Occipital lobe (tissue), 2 donors: ENCODE data around the gene TACR1. TPM values are rescaled to one million over a fixed set of nuclear protein-coding genes. Genes with fewer than 3 reads are reported as not detected.
"Not testable (repeated sequence)": the region's sequence is repeated elsewhere in the genome, so short reads cannot be mapped to it uniquely, and the experiment has no call there.

Source experiments
- DNase-seq: peaks from one replicate; lab custom pipeline; 2025; lab: John Stamatoyannopoulos, UW
- total RNA-seq: library from RNA; depleted of rRNA; stranded (reverse); fragments of >200 nt; gene quantifications from one replicate; pipeline ENCODE4 v1.2.3, GENCODE V29; 2014

Gene TACR1
- total RNA-seq, 1 donor from 2014 or later = 0.47 TPM

DNA sequence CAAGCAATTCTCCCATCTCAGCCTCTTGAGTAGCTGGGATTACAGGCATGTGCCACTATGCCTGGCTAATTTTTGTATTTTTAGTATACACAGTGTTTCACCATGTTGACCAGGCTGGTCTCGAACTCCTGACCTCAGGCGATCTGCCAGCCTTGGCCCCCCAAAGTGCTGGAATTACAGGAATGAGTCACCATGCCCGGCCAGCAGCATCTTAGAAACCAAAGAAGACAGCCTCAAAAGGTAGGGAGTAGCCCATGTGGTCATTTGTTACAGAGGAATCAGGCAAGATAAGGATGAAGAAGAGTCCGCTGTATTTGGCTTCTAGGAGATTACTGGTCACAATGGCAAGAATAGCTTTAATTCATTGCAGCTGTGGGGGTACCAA lies 53.1 kb downstream of the TACR1 start:
- not testable (repeated sequence) for DNase-seq

GRCh38 chr2:75142081-75142480 lies 57.2 kb downstream of the TACR1 start:
- no peak for DNase-seq

DNA sequence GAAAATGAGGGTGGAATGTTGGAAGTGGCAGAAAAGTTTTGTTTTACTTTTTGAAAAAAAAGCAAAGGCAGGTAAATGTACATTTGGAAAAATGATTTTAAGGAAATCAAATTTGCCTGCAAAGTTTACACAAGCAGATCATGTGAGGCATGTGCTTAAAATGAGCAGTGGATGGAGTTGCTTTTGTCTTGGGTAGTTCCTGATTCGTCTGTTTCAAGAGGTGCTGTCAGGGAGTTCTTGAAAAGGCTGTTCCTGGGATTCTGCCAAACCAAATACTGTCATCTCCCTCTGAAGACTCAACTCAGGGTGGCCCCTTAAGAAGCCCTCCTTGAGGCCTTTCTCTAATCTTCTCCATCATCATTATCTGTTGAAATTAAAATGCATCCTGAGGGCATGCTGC lies 59.0 kb downstream of the TACR1 start:
- DNase-seq = no peak

GRCh38 chr2:75139171-75139570 lies 60.1 kb downstream of the TACR1 start:
- DNase-seq = no peak

- DNase-seq = no peak
Measured at GRCh38 chr2:75138528-75138927, 60.8 kb downstream of the TACR1 start.

- DNase-seq = no peak
Measured at GRCh38 chr2:75135776-75136400, 63.4 kb downstream of the TACR1 start.

DNA sequence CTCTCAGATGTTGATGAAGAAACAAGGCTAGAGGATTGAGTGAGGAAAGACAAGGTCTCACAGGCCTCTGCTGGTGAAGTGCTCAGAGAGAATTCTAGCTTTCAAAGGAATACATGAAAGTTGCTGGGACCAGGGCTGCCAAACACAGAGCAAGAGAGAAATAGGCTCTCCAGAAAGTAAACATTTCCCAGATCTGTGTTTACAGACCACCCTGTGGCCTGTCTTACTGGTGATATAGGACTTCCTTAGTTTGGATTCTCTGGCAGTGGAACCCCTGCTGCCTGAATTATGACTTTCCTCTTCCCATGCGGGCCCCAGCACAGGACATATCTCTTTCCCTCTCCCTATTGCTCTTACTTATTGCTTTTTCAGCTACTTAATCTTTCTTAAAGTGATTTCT lies 64.5 kb downstream of the TACR1 start:
- DNase-seq = no peak

GRCh38 chr2:75133621-75134570 lies 65.4 kb downstream of the TACR1 start:
- no peak for DNase-seq

DNA sequence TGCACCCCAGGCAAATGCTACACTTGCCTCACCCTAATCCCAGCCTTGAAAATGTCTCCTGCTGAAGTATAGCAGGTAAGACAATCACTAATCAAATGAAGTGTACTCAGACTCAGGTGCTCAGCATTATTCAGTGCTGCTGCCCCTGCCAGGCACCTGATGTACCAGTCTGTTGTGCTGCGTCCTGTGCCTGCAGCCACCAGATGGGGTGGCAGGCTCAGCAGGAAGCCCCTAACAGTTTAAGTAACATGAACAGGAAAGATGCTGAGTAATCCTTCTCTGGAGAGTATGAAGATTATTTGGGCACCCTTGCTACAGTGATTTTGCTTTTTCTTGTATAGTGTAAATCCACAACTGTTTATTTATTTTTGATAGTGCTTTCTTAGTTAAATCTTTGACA lies 69.1 kb downstream of the TACR1 start:
- DNase-seq = no peak

DNA sequence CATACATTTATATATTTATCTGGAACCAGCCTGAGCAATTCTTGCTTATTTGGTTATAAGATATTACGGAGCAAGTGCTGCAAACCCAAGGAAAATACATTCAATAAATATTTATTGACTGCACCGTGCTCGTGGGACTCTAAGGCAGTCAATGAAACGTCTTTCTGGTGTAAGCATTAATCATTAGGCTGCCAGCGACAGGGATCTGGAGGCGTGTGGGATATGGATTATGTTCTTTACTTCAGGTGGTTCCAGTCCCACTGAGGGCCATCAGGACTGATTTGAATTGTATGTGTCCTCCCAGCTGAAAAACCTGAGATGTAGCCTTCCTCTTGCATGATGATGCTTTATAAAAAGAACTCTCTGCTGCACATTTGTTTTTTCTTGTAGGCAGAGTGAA lies 75.4 kb downstream of the TACR1 start:
- DNase-seq = no peak

DNA sequence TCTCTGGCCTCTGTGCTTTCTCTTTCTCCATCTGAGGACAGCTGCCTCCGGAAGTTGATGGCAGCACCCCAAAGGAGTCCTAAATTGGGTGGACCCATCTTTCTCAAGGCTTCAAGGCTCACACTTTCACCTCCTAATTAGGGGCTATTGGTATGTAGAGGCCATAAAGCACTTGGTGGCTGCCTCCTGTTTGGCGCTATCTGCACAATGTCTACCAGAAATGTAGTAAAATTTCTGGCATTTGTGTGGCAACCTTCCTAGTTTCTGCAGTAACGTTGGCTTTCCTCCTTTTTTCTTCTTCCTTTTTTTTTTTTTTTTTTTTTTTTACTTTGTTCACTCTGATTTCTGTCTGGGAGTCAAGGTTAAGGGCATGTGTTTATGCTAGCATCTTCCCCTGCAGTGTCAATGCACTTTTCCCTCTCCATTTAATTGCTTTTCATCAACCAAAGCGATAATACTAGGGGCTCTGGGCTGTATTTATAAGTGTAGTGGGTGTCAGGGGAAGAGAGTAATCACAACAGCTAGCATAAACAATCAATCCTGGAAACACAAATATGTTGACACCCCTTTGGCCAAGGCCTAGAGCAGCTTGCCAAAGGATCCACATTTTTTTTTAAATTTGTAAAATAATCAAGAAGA lies 86.0 kb downstream of the TACR1 start:
- DNase-seq = no peak

DNA sequence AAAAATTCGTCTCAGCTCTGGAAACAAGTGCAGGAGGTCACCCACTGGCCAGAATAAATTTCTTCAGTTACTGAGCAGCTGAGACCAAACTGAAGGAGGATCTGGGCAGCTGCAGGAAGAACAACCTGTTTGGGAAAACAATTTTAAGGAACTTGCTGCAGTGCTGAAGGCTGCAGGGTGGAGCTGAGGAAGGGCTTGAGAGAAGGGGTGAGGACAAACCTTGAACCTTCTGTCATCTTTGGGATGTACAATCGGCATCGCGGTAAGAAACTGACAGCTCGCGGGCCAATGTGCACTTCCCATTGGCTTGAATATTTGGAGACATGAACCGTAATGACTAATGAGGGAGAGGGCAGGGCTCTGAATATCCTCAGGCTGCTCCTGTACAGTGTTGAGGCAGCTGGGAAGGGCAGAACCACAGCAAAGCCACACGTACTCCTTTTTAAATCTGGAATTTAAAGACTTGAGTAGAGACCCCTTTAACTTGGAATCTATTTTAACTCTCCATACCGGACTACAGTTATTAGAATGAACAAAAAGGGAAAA lies 90.3 kb downstream of the TACR1 start:
- no peak for DNase-seq

DNA sequence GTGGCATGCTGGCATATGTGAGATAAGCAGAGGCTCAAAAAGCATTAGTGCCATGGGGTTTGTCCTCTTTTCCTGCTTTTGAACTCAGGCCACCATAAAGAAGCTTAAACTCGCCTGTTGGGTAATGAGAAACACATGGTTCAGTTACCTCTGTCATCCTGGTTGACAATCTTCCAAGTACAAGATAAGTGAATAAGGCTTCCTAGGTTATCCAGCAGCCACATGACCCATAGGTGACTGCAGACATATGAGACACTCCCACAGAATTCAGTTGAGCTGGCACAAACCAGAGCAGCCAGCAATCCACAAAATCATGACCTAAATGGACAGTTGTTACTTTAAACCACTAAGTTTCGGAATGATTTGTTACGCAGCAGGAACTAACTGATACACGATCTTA lies 97.3 kb downstream of the TACR1 start:
- DNase-seq = no peak

- no peak for DNase-seq
Measured at GRCh38 chr2:75100801-75101151, 98.5 kb downstream of the TACR1 start.

DNA sequence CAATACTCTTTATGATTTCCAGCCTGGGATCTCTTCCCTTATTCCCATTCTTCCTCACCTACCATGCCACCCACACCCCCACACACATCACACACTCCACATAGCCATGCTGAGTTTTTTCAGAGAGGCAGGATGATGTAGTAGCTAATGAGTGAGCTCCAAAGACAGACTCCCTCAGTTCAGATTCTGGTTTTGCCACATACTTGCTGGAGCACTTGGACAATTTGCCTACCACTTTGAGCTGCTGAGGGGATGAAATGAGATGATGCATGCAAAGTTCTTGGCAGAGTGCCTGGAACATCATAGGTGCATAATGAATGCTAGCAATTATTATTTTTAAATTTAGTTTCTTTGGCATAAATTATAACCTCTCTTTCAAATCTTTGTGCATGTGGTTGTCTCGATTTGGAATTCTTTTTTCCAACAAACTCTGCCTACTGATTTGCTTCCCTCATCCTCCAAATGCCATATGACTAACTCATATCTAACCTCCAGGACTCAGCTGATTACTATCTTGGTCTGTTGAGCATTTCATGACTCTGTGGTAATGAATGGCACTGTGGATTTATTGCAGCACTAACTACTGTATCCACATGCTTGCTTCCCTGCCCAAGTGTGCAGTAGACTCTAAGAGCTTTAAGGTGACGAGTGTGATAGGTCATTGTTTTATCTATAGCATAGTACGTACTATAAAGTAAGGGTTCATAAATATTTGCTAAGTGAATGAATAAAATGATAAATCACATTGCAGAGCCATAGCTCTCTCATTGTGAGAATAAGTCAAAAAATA lies 99.1 kb downstream of the TACR1 start:
- no peak for DNase-seq

DNA sequence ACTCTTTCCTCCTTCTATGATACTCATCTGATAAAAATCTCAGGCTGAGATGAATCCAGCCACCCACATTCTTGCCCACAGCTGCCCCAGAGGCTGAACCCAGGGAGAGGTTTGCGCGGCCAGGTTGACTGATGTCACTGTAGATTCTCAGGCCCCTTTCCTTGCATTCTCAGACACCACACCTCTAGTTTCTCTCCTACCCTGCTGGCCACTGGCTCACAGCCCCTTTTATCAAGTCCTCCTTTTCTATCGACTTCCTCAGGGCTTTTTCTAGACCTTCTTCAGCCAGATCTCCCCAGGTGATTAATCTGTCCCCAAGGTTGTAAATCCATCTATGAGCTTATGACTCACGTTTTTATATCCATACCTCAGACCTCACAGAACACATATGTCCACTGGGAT lies 99.8 kb downstream of the TACR1 start:
- no peak for DNase-seq

DNA sequence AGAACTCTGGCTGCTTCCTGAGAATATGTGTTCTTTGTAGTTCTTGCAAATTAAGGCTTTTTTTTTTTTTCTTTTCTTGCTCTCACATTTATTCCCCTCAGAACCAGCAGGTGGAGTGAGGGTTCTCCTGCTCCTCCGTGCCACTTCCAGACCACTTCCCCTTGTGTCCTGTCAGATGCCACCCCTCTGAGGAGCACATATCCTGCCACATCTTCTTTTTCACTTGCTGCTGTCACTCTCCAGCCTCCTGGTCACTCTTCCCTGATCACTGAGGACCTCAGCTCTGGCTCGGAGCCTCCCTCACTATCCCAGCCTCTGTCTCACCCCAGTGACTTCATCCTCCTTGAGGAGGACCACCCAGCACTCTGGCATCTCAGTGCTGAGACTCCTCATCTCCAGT lies 100.5 kb downstream of the TACR1 start:
- no peak for DNase-seq

DNA sequence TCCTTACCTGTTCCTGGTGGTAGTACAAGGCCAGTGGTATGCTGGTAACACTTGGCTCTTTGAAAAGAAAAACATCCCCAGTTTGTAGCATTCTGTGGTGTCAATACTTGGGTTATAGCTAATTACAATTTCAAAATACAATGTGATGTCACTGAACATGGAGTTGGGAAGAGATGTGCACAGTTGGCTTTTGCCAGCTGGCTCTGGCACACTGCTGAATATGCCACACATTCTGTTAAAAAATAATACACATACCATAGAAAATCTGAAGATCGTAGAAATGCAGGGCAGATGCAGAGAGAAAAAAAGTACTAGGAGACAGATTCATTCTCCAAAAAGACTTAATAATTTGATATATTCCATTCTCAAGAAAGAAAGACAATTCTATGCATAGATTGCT lies 101.5 kb downstream of the TACR1 start:
- no peak for DNase-seq

GRCh38 chr2:75094405-75094804 lies 104.9 kb downstream of the TACR1 start:
- DNase-seq = no peak

DNA sequence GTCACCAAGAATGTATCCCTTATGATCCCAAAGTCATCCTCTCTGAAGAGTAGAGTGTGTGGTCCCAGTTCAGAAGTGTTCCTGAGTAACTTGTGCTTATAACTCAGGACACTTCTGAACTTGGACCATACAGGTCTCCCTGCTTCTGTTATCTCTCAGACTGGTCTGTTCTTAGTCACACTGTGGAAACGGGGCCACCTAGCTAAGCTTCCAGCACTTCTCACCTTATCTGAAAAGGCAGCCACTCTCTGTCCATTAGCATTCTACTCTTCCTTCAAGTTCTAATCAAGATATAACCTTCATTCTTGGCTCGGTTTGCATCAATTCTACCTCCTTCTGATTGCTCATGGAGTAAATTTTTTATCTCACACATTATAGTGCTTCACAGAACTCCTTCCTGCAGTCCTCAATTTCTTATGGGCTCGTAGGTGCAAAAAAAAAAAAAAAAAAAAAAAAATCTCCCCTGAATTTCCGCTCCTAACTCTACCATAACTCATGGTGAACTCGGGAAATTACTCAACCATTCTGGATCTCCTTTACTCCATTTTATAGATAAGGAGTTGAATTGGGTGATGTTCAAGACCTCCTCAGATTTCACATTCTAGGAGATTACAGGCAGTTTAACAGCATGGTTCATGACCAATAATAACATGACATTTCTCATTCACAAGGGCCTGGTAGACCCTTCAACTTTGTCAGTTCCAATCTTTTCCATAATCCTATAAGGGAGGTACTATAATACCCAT lies 108.4 kb downstream of the TACR1 start:
- DNase-seq = no peak

DNA sequence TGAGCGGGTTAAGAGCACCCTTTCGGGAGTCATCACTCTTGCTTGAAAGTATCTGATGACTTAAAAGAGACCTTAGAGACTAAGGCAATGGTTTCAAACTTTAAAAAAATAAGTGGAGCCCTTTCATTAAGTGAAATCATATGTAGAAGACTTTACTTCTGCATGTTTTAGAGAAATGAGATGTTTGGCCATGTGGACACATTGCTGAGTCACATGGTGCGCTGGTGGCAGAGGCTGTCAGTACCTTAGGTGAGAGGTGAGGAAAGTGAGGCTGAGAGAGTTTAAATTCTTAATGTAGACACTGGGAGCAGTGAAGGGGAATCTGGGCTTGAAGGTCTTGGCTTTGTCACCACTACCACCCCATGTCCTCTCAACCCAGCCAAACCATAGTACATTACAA lies 109.8 kb downstream of the TACR1 start:
- DNase-seq = no peak
